Mucosa of descending colon (tissue), 3 donors: Measurements from ENCODE around the gene CELF4. TPM values are rescaled to one million over a fixed set of nuclear protein-coding genes. Genes with fewer than 3 reads are reported as not detected.

Source experiments
- ATAC-seq: fragments of 200-7000 bp; cut with Tn5 transposase; one replicate; pipeline ENCODE4 v1.9.1; 2020; ENCODE audit warnings: mild to moderate bottlenecking, moderate library complexity
- DNase-seq, 3 donors: peaks; one replicate each; pipeline ENCODE4 v3.0.0-alpha.2; 2020
- H3K36me3 ChIP-seq: fragments of 200-600 bp; one replicate; pipeline ENCODE4 v1.8.0; 2021; ENCODE audit warnings: low read depth, mild to moderate bottlenecking
- H3K4me1 ChIP-seq: fragments of 200-600 bp; one replicate; pipeline ENCODE4 v1.8.0; 2021; ENCODE audit warnings: low read depth, mild to moderate bottlenecking
- H3K4me3 ChIP-seq: fragments of 200-600 bp; one replicate; pipeline ENCODE4 v1.8.0; 2021; ENCODE audit warnings: mild to moderate bottlenecking
- H3K9me3 ChIP-seq: fragments of 200-600 bp; one replicate; pipeline ENCODE4 v1.8.0; 2021; ENCODE audit warnings: mild to moderate bottlenecking
- intact Hi-C, 2 donors: fragments of 100-400 bp; cut with DNase I in 1 of 2; cut with micrococcal nuclease in 1 of 2; formaldehyde crosslinking; loops; one replicate each; pipeline versions ENCODE4 v1.11.0 to v1.11.1; 2022; cut with DNase I, micrococcal nuclease
- total RNA-seq, 3 donors: library from RNA; stranded (reverse); fragmentation: NEBNext Ultra II Directional in 2 of 3; extraction: Animal tissue kit (Norgen Biotek cat#: 25700) in 2 of 3; gene quantifications; one replicate each; pipeline versions ENCODE4 v1.2.1 to v1.2.4, GENCODE V29; 2021 to 2023
- TF ChIP-seq, protein P1 (sequence below): fragments of 200-600 bp; IDR thresholded peaks from one replicate; pipeline ENCODE4 v1.8.0; 2022; ENCODE audit warnings: antibody characterized with exemption, mild to moderate bottlenecking
- donor health status: DM: no; HTN: no; CAD: no; lungs with moderate emphysema.
- donor health status: DM: no; HTN: no; CAD: no.
- donor health status: DM: no; HTN: yes; CAD: no.

CELF4 gene
- total RNA-seq, 3 donors from 2014 or later: 0.32 to 4.4 (median 0.72) TPM

DNA sequence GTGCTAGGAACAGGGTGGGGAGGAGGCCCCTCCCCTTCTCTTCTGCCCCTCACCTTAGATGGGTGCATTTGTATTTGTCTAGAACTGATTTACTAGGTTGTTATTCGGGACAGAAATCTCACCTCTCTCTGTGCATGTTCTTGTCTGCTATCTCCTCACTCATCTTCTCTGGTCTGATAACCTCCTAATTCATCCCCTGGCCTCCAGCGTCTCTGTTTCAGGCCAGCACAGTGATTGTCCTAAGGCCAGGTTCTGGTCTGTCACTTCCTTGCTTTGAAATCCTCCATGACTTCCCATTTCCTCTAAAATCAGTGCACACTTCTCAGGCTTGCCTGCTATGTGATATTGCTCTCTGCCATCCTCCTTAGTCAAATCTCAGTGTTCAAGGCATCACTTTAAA, 58.4 kb downstream of the CELF4 start:
- no peaks in the 10 kb centered on the region for H3K4me1 ChIP-seq
- TF ChIP-seq, protein P1, sequence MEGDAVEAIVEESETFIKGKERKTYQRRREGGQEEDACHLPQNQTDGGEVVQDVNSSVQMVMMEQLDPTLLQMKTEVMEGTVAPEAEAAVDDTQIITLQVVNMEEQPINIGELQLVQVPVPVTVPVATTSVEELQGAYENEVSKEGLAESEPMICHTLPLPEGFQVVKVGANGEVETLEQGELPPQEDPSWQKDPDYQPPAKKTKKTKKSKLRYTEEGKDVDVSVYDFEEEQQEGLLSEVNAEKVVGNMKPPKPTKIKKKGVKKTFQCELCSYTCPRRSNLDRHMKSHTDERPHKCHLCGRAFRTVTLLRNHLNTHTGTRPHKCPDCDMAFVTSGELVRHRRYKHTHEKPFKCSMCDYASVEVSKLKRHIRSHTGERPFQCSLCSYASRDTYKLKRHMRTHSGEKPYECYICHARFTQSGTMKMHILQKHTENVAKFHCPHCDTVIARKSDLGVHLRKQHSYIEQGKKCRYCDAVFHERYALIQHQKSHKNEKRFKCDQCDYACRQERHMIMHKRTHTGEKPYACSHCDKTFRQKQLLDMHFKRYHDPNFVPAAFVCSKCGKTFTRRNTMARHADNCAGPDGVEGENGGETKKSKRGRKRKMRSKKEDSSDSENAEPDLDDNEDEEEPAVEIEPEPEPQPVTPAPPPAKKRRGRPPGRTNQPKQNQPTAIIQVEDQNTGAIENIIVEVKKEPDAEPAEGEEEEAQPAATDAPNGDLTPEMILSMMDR: no peak
- intact Hi-C loops: no loop called here
- H3K36me3 ChIP-seq: no peaks in the 10 kb centered on the region
- H3K9me3 ChIP-seq: no peaks in the 10 kb centered on the region
- no peak overlapping the region for H3K4me3 ChIP-seq
- no peak for ATAC-seq
- no peak for DNase-seq

- intact Hi-C loops: no loop called here
- ATAC-seq (no peak), DNase-seq (no peak)
- Histone ChIP-seq H3K4me1 (no peaks in the 10 kb centered on the region), H3K4me3 (no peak overlapping the region), H3K36me3 (no peaks in the 10 kb centered on the region), H3K9me3 (no peaks in the 10 kb centered on the region)
- TF ChIP-seq, protein P1: no peak
Measured at GRCh38 chr18:37506001-37506400, 59.6 kb downstream of the CELF4 start.

GRCh38 chr18:37505321-37505720, 60.3 kb downstream of the CELF4 start:
- H3K36me3 ChIP-seq: no peaks in the 10 kb centered on the region
- DNase-seq (no peak), ATAC-seq (no peak)
- intact Hi-C loops: no loop called here
- TF ChIP-seq, protein P1: no peak
- H3K4me1 ChIP-seq: no peaks in the 10 kb centered on the region
- no peak overlapping the region for H3K4me3 ChIP-seq
- no peaks in the 10 kb centered on the region for H3K9me3 ChIP-seq

DNA sequence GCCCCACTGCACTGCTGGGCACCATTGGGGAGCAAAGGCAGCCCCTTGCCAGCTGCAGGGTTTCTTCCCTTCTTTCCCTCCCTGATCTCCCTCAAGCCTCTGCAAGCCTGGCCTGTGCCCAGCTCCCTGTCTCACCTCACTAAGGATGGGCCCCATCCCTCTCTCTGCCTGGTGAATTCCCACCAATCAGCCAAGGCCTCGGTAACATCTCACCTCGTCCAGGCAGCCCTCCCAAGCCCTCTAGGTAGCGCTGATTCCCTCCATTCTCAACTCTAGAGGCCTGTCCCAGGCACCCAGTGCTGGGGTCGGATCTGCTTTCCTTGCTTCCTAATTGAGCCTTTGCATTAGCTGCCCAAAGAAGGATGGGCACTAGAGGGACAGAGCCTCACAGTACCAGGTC, 63.0 kb downstream of the CELF4 start:
- no peaks in the 10 kb centered on the region for H3K4me1 ChIP-seq
- DNase-seq: no peak

DNA sequence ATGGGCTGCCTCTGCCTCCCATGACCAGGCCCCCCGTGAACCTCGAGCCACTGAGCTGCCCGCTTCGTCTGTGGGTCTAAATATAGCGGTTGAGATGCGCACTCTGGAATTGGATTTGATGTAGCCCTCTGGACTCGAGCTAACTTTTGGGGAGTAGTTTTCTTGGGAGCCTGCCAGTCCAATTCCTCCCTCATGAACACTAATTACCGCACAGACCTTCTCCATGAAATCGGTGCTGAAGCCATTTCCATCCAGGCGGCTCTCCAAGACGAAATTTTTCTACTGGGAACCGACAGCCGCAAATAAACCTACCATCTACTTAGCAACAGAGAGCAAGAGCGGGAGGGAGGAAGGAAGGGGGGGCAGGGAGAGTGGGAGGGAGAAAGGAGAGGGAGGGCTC, 63.6 kb downstream of the CELF4 start:
- intact Hi-C loops: no loop called here
- Histone ChIP-seq H3K36me3 (no peaks in the 10 kb centered on the region), H3K9me3 (no peaks in the 10 kb centered on the region), H3K4me1 (no peaks in the 10 kb centered on the region), H3K4me3 (no peak overlapping the region)
- ATAC-seq (no peak), DNase-seq (no peak)
- TF ChIP-seq, protein P1: no peak

More for the DNA sequence above, 63.0 kb downstream of the CELF4 start:
- Histone ChIP-seq H3K36me3 (no peaks in the 10 kb centered on the region), H3K4me3 (no peak overlapping the region), H3K9me3 (no peaks in the 10 kb centered on the region)
- no peak for ATAC-seq
- TF ChIP-seq, protein P1: no peak
- intact Hi-C loops: no loop called here

DNA sequence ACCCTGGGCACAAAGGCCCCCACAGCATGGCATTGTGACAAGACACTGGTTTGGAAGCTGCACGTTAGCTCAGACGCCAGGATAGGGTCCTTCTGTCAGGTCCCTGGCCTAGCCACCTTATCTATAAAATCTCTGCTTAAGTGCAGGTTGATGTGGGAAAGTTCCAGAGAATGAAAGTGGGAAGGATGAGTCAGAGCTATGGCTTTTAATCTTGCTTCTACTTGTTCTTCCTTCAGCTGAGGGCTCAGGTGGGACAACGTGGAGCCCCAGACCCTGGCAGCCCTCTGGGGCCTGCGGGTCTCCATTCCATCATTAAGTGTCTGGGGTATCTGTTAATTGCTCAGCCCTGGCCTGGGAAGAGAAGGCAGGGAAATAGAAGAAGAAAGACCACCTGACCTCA, 64.5 kb downstream of the CELF4 start:
- TF ChIP-seq, protein P1: no peak
- intact Hi-C loops: no loop called here
- ATAC-seq (no peak), DNase-seq (no peak)
- no peaks in the 10 kb centered on the region for H3K9me3 ChIP-seq
- no peak overlapping the region for H3K4me3 ChIP-seq
- H3K4me1 ChIP-seq: no peaks in the 10 kb centered on the region
- no peaks in the 10 kb centered on the region for H3K36me3 ChIP-seq
